H1 (cell line): ENCODE results near the gene ANKUB1. TPM values are rescaled to one million over a fixed set of nuclear protein-coding genes. Genes with fewer than 3 reads are reported as not detected.

Experiments
- ASH2L ChIP-seq: fragments of 200-600, 300-600 bp; sonication (generic); IDR thresholded peaks from one replicate; pipeline ENCODE4 v1.7.1; 2017; ENCODE audit warnings: low read length
- CEBPB ChIP-seq: IDR thresholded peaks from 2 replicates; pipeline ENCODE4 v1.6.1; 2012; ENCODE audit warnings: low read depth, low read length
- JUN ChIP-seq: IDR thresholded peaks from 2 replicates; pipeline ENCODE4 v1.6.1; 2011; ENCODE audit warnings: low read depth, mild to moderate bottlenecking, improper control_type of control experiment, low read length
- RFX5 ChIP-seq: IDR thresholded peaks from 2 replicates; pipeline ENCODE4 v1.6.1; 2011; ENCODE audit warnings: low read depth, low read length, improper control_type of control experiment, borderline replicate concordance
- polyA plus RNA-seq, 7 experiments: library from polyadenylated mRNA; depleted of rRNA in 3 of 7; stranded (reverse) in 5 of 7; unstranded in 2 of 7; fragments of >200 nt in 5 of 7; fragments of 200-250 nt in 2 of 7; gene quantifications; 1 replicate in 5 of 7; 2 replicates in 1 of 7; 4 replicates in 1 of 7; pipeline versions ENCODE4 v1.2.1 to v1.2.3, GENCODE V29; 2011 to 2013; ENCODE audit warnings: missing spikeins in 2 of 7, mixed read lengths in 2 of 7
- total RNA-seq: library from RNA; stranded (reverse); fragmentation: NEBNext Ultra II Directional; extraction: Animal tissue kit (Norgen Biotek cat#: 25700); gene quantifications from 2 replicates; pipeline ENCODE4 v1.2.1, GENCODE V29; 2021
- TF ChIP-seq, protein P1 (sequence below): fragments of 300-600 bp; sonication (generic); IDR thresholded peaks from 2 replicates; pipeline ENCODE4 v1.7.1; 2012; ENCODE audit warnings: low read length, moderate library complexity, mild to moderate bottlenecking, inconsistent platforms; ENCODE audit not compliant: insufficient replicate concordance

Gene ANKUB1
- total and polyA plus RNA-seq, 2 of the 8 experiments (the other 6 are each of a cell fraction or from before 2014, with no cell fraction given): not detected

DNA sequence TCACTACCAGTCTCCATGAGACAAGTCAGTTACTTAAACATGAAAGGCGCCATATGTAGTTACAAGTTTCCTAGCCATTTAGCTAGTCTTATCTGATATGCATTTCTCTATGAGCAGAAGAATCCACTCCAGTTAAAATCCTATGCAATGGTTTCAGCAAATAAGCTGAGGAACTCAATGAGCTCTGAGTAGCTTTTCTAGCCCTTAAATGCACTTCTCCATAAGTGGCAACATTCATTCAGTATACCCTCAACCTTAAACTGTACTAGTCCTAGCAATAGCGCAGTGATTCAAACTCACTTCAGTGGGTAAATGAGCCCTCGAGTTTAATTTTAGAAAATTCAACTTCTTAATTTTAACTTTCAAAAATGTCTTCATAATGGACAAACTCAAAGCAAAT, 47.7 kb downstream of the ANKUB1 start (continued):
- TF ChIP-seq, protein P1, sequence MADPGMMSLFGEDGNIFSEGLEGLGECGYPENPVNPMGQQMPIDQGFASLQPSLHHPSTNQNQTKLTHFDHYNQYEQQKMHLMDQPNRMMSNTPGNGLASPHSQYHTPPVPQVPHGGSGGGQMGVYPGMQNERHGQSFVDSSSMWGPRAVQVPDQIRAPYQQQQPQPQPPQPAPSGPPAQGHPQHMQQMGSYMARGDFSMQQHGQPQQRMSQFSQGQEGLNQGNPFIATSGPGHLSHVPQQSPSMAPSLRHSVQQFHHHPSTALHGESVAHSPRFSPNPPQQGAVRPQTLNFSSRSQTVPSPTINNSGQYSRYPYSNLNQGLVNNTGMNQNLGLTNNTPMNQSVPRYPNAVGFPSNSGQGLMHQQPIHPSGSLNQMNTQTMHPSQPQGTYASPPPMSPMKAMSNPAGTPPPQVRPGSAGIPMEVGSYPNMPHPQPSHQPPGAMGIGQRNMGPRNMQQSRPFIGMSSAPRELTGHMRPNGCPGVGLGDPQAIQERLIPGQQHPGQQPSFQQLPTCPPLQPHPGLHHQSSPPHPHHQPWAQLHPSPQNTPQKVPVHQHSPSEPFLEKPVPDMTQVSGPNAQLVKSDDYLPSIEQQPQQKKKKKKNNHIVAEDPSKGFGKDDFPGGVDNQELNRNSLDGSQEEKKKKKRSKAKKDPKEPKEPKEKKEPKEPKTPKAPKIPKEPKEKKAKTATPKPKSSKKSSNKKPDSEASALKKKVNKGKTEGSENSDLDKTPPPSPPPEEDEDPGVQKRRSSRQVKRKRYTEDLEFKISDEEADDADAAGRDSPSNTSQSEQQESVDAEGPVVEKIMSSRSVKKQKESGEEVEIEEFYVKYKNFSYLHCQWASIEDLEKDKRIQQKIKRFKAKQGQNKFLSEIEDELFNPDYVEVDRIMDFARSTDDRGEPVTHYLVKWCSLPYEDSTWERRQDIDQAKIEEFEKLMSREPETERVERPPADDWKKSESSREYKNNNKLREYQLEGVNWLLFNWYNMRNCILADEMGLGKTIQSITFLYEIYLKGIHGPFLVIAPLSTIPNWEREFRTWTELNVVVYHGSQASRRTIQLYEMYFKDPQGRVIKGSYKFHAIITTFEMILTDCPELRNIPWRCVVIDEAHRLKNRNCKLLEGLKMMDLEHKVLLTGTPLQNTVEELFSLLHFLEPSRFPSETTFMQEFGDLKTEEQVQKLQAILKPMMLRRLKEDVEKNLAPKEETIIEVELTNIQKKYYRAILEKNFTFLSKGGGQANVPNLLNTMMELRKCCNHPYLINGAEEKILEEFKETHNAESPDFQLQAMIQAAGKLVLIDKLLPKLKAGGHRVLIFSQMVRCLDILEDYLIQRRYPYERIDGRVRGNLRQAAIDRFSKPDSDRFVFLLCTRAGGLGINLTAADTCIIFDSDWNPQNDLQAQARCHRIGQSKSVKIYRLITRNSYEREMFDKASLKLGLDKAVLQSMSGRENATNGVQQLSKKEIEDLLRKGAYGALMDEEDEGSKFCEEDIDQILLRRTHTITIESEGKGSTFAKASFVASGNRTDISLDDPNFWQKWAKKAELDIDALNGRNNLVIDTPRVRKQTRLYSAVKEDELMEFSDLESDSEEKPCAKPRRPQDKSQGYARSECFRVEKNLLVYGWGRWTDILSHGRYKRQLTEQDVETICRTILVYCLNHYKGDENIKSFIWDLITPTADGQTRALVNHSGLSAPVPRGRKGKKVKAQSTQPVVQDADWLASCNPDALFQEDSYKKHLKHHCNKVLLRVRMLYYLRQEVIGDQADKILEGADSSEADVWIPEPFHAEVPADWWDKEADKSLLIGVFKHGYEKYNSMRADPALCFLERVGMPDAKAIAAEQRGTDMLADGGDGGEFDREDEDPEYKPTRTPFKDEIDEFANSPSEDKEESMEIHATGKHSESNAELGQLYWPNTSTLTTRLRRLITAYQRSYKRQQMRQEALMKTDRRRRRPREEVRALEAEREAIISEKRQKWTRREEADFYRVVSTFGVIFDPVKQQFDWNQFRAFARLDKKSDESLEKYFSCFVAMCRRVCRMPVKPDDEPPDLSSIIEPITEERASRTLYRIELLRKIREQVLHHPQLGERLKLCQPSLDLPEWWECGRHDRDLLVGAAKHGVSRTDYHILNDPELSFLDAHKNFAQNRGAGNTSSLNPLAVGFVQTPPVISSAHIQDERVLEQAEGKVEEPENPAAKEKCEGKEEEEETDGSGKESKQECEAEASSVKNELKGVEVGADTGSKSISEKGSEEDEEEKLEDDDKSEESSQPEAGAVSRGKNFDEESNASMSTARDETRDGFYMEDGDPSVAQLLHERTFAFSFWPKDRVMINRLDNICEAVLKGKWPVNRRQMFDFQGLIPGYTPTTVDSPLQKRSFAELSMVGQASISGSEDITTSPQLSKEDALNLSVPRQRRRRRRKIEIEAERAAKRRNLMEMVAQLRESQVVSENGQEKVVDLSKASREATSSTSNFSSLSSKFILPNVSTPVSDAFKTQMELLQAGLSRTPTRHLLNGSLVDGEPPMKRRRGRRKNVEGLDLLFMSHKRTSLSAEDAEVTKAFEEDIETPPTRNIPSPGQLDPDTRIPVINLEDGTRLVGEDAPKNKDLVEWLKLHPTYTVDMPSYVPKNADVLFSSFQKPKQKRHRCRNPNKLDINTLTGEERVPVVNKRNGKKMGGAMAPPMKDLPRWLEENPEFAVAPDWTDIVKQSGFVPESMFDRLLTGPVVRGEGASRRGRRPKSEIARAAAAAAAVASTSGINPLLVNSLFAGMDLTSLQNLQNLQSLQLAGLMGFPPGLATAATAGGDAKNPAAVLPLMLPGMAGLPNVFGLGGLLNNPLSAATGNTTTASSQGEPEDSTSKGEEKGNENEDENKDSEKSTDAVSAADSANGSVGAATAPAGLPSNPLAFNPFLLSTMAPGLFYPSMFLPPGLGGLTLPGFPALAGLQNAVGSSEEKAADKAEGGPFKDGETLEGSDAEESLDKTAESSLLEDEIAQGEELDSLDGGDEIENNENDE: no peak
- TF ChIP-seq RFX5: no peak
- no peak for TF ChIP-seq ASH2L
- no peak for TF ChIP-seq CEBPB
- no peak for TF ChIP-seq JUN
